K562 (cell line): ENCODE results near the gene CDH8. TPM values are rescaled to one million over a fixed set of nuclear protein-coding genes. Genes with fewer than 3 reads are reported as not detected.
A peak's percentile ranks its signal among the peaks of the same experiment; 100 is the strongest.
"Not testable (repeated sequence)": the region's sequence is repeated elsewhere in the genome, so short reads cannot be mapped to it uniquely, and the experiment has no call there.

ENCODE experiments used
- ATAC-seq: fragments of 200-7000 bp; cut with Tn5 transposase; 3 replicates; pipeline ENCODE4 v1.9.1; 2020; ENCODE audit warnings: moderate library complexity
- BruUV-seq: library from RNA; stranded (reverse); fragments of 400-500 nt; replicated peaks from 2 replicates; lab custom pipeline; 2021; lab: Mats Ljungman, UMichigan
- CTCF ChIA-PET: fragments of 300-600 bp; formaldehyde crosslinking; extraction: SDS; loops from one replicate; lab custom pipeline; 2021; ENCODE audit warnings: low intra/inter-chr PET ratio; lab: Yijun Ruan, JAX
- POLR2A ChIA-PET: fragments of 300-600, 350-650 bp; sonication (Branson Sonifier 250); formaldehyde crosslinking; extraction: SDS; loops from one replicate; lab custom pipeline; 2021; ENCODE audit warnings: antibody characterized with exemption, inconsistent platforms; lab: Yijun Ruan, JAX
- DNase-seq, 4 experiments: peaks; one replicate each; pipeline versions ENCODE4 v3.0.0 to v3.0.0-alpha.2; 2011 to 2018; ENCODE audit warnings: low spot score in 3 of 4, mixed read lengths in 3 of 4; ENCODE audit errors: extremely low read depth in 1 of 4
- FAIRE-seq: peaks from 2 replicates; lab custom pipeline; 2011; peaks lifted over from hg19 to GRCh38; lab: Jason Lieb, UNC
- H2AFZ ChIP-seq: 2 replicates; pipeline ENCODE4 v1.6.0; 2011; ENCODE audit warnings: low read depth, low read length, control low read depth, inconsistent platforms
- H3K27ac ChIP-seq: fragments of 200-600 bp; 3 replicates; pipeline ENCODE4 v1.8.0; 2011; ENCODE audit warnings: low read depth, mild to moderate bottlenecking, control low read depth, inconsistent platforms, low read length, moderate library complexity, mixed read lengths; ENCODE audit errors: extremely low read depth
- H3K27me3 ChIP-seq, 2 experiments: fragments of 300-600 bp in 1 of 2; 2 replicates in 1 of 2; 3 replicates in 1 of 2; pipeline versions ENCODE4 v1.6.0 to v1.8.0; 2011; ENCODE audit warnings: inconsistent platforms in 2 of 2, low read length in 2 of 2, mild to moderate bottlenecking in 1 of 2, mixed read lengths in 1 of 2, moderate library complexity in 1 of 2; ENCODE audit not compliant: control insufficient read depth in 2 of 2, insufficient read depth in 2 of 2
- H3K36me3 ChIP-seq: fragments of 300-600 bp; 3 replicates; pipeline ENCODE4 v1.8.0; 2011; ENCODE audit warnings: mild to moderate bottlenecking, low read length, inconsistent platforms; ENCODE audit not compliant: control insufficient read depth, insufficient read depth
- H3K4me1 ChIP-seq, 2 experiments: fragments of 200-600 bp in 1 of 2; replicated peaks in 1 of 2; 2 replicates in 1 of 2; 3 replicates in 1 of 2; pipeline versions ENCODE4 v1.5.1 to v1.8.0; 2011; ENCODE audit warnings: inconsistent platforms in 2 of 2, low read length in 2 of 2, mild to moderate bottlenecking in 1 of 2, mixed read lengths in 1 of 2, moderate library complexity in 1 of 2; ENCODE audit not compliant: control insufficient read depth in 2 of 2, insufficient read depth in 2 of 2
- H3K4me2 ChIP-seq: 2 replicates; pipeline ENCODE4 v1.6.1; 2011; ENCODE audit warnings: low read length, control low read depth, inconsistent platforms, mixed read lengths; ENCODE audit not compliant: insufficient read depth
- H3K4me3 ChIP-seq: fragments of 200-600 bp; sonication (generic), shearing (Covaris generic); 2 replicates; pipeline ENCODE4 v1.5.1; 2016; ENCODE audit warnings: control low read depth, inconsistent platforms
- H3K79me2 ChIP-seq: fragments of 200-600 bp; 3 replicates; pipeline ENCODE4 v1.8.0; 2011; ENCODE audit warnings: low read length, inconsistent platforms; ENCODE audit not compliant: control insufficient read depth, insufficient read depth
- H3K9ac ChIP-seq, 2 experiments: 2 replicates each; pipeline versions ENCODE4 v1.6.0 to v1.6.1; 2011; ENCODE audit warnings: low read depth in 2 of 2, low read length in 2 of 2, control low read depth in 1 of 2, inconsistent platforms in 1 of 2, mild to moderate bottlenecking in 1 of 2, mixed read lengths in 1 of 2; ENCODE audit not compliant: insufficient read depth in 1 of 2
- H3K9me1 ChIP-seq: one replicate; pipeline ENCODE4 v1.6.0; 2011; ENCODE audit warnings: inconsistent platforms, mild to moderate bottlenecking, low read length, moderate library complexity; ENCODE audit not compliant: control insufficient read depth, insufficient read depth
- H3K9me3 ChIP-seq: replicated peaks from 2 replicates; pipeline ENCODE4 v1.5.1; 2011; ENCODE audit warnings: low read depth, low read length, inconsistent platforms; ENCODE audit not compliant: control insufficient read depth, insufficient read depth
- H4K20me1 ChIP-seq: replicated peaks from 2 replicates; pipeline ENCODE4 v1.6.1; 2011; ENCODE audit warnings: low read length, inconsistent platforms, mixed read lengths; ENCODE audit not compliant: control insufficient read depth, insufficient read depth
- ARID1B ChIP-seq: fragments of 450-650 bp; IDR thresholded peaks from 2 replicates; pipeline ENCODE4 v1.6.1; 2016; ENCODE audit warnings: antibody characterized with exemption, mild to moderate bottlenecking, inconsistent platforms
- C11orf30 ChIP-seq: fragments of 450-650 bp; IDR thresholded peaks from 2 replicates; pipeline ENCODE4 v1.6.1; 2016; ENCODE audit warnings: low read depth, mild to moderate bottlenecking
- FOXA3 ChIP-seq, 2 experiments: fragments of 450-650 bp in 1 of 2; sonication (generic) in 1 of 2; formaldehyde crosslinking; IDR thresholded peaks in 1 of 2; conservative IDR thresholded peaks in 1 of 2; 2 replicates each; pipeline versions ENCODE4 v1.4.0 to v1.8.0; 2020 to 2022; ENCODE audit warnings: mild to moderate bottlenecking in 2 of 2, missing genetic modification reagents in 1 of 2
- GATAD2B ChIP-seq: fragments of 450-650 bp; IDR thresholded peaks from 2 replicates; pipeline ENCODE4 v1.6.1; 2017; ENCODE audit warnings: mild to moderate bottlenecking, borderline replicate concordance
- MAFF ChIP-seq: IDR thresholded peaks from 2 replicates; pipeline ENCODE4 v1.6.1; 2012; ENCODE audit warnings: low read length, improper control_type of control experiment
- STAG1 ChIP-seq: sonication (generic); formaldehyde crosslinking; IDR thresholded peaks from 2 replicates; pipeline ENCODE4 v1.5.0; 2020; ENCODE audit warnings: missing genetic modification reagents, borderline replicate concordance
- ZNF174 ChIP-seq: fragments of 250-450 bp; sonication (Bioruptor Pico); IDR thresholded peaks from 2 replicates; pipeline ENCODE4 v1.4.0; 2020; ENCODE audit warnings: mild to moderate bottlenecking
- ZNF316 ChIP-seq: fragments of 450-650 bp; IDR thresholded peaks from 2 replicates; pipeline ENCODE4 v1.6.1; 2016
- ZNF41 ChIP-seq: fragments of 250-450 bp; sonication (Bioruptor Pico); conservative IDR thresholded peaks from 2 replicates; pipeline ENCODE4 v1.4.0; 2020; ENCODE audit warnings: mild to moderate bottlenecking
- ZNF584 ChIP-seq: fragments of 200-800 bp; sonication (Bioruptor generic); IDR thresholded peaks from 2 replicates; pipeline ENCODE4 v1.6.1; 2016; ENCODE audit warnings: low read depth, mild to moderate bottlenecking, missing genetic modification characterization, missing compliant biosample characterization
- ZZZ3 ChIP-seq: fragments of 450-650 bp; IDR thresholded peaks from 2 replicates; pipeline ENCODE4 v1.6.1; 2016; ENCODE audit warnings: antibody characterized with exemption, mild to moderate bottlenecking, moderate library complexity
- WGBS: fragments of 100-300 bp; shearing (Covaris generic); methylation state at CpG from one replicate; pipeline ENCODE4 v1.1.6; 2016; ENCODE audit warnings: low coverage, mixed read lengths; ENCODE audit not compliant: insufficient coverage; ENCODE audit errors: missing lambda C conversion rate; 5-methylcytosine and 5-hydroxymethylcytosine counted together
- in situ Hi-C: fragments of 300-500 bp; cut with MboI; formaldehyde crosslinking; loops from 4 replicates; pipeline ENCODE4 v1.15.0; 2018; ENCODE audit warnings: inconsistent platforms, mixed read lengths
- intact Hi-C: fragments of 100-400 bp; cut with micrococcal nuclease; formaldehyde crosslinking; loops from 2 replicates; pipeline ENCODE4 v1.14.2; 2022
- polyA plus RNA-seq, 8 experiments: library from polyadenylated mRNA; depleted of rRNA in 4 of 8; stranded (reverse) in 5 of 8; unstranded in 3 of 8; fragments of >200 nt; fragmentation: Nextera tagmentation in 2 of 8; fragmentation: Illumina TruSeq in 1 of 8; extraction: Ambion mirVana in 2 of 8; extraction: Trizol in 1 of 8; gene quantifications; 2 replicates each; pipeline versions ENCODE4 v1.2.1 to v1.2.3, GENCODE V29; 2011 to 2014; ENCODE audit warnings: inconsistent platforms in 1 of 8, missing spikeins in 1 of 8
- total RNA-seq, 7 experiments: library from RNA; depleted of rRNA in 6 of 7; stranded (reverse); fragments of >200 nt in 6 of 7; fragmentation: Illumina TruSeq in 2 of 7; extraction: Trizol in 2 of 7; gene quantifications; 2 replicates each; pipeline versions ENCODE4 v1.2.1 to v1.2.3, GENCODE V29; 2011 to 2021; ENCODE audit warnings: low replicate concordance in 1 of 7

The CDH8 gene
- total and polyA plus RNA-seq, 9 of the 15 experiments (the other 6 are each of a cell fraction or from before 2014, with no cell fraction given), result 0.22 to 1.4 (median 0.42) TPM; not detected in 4

- Histone ChIP-seq H3K4me2 (no peak overlapping the region), H3K4me3 (no peak overlapping the region), H4K20me1 (no peaks in the 10 kb centered on the region), H3K27ac (no peak overlapping the region), H3K27me3 (no peaks in the 10 kb centered on the region), H2AFZ (no peak overlapping the region), H3K9me3 (no peaks in the 10 kb centered on the region), H3K36me3 (no peaks in the 10 kb centered on the region), H3K9ac (no peak overlapping the region), H3K9me1 (no peaks in the 10 kb centered on the region), H3K79me2 (no peaks in the 10 kb centered on the region), H3K4me1 (no peaks in the 10 kb centered on the region)
- POLR2A ChIA-PET, result no interaction called here
- FAIRE-seq (no peak), DNase-seq (no peak), ATAC-seq (no peak)
- CTCF ChIA-PET, result no interaction called here
- intact Hi-C loops, result no loop called here
- in situ Hi-C loops, result no loop called here
- TF ChIP-seq GATAD2B, result no peak
- TF ChIP-seq C11orf30, result peak; percentile 26; the same call in 1 of the 2 replicates
- no peak for TF ChIP-seq ARID1B
- TF ChIP-seq MAFF, result peak; percentile 26; the same call in 1 of the 2 replicates
- no peak for TF ChIP-seq ZNF584 (CRISPR knock-in tag)
- no peak for TF ChIP-seq ZNF174 (CRISPR knock-in tag)
- peak; percentile 49; the same call in 1 of the 2 replicates for TF ChIP-seq ZNF316
- no peak for TF ChIP-seq ZZZ3
- TF ChIP-seq STAG1 (CRISPR knock-in tag), result no peak
- no peak for TF ChIP-seq ZNF41 (CRISPR knock-in tag)
- no peak for TF ChIP-seq FOXA3 (CRISPR knock-in tag; conservative IDR thresholded peaks at IDR 0.05 in 1 of 2, IDR thresholded peaks at IDR 0.05 in 1 of 2)
- 0% methylated on average over 3 of the region's 3 CpGs for WGBS
- no TSS peak for BruUV-seq
Observed at GRCh38 chr16:61921373-61921772, 114.9 kb downstream of the CDH8 start.

GRCh38 chr16:61917865-61918826 is 118.1 kb downstream of the CDH8 start:
- H3K9ac ChIP-seq, H3K27me3 ChIP-seq, in situ Hi-C loops, H2AFZ ChIP-seq, intact Hi-C loops, ATAC-seq, H3K4me3 ChIP-seq, H4K20me1 ChIP-seq, H3K79me2 ChIP-seq, H3K9me3 ChIP-seq, H3K4me2 ChIP-seq, FAIRE-seq, H3K9me1 ChIP-seq, POLR2A ChIA-PET, CTCF ChIA-PET, H3K36me3 ChIP-seq, BruUV-seq, DNase-seq, H3K4me1 ChIP-seq, H3K27ac ChIP-seq: not testable (repeated sequence)
- WGBS, result 2% methylated on average over 9 of the region's 37 CpGs
